ENCODE results near the gene SOX5. TPM values are rescaled to one million over a fixed set of nuclear protein-coding genes. Genes with fewer than 3 reads are reported as not detected.

The SOX5 gene
- total and polyA plus RNA-seq, 2 of the 8 experiments (the other 6 are each of a cell fraction or from before 2014, with no cell fraction given): 2.2 to 2.6 TPM

DNA sequence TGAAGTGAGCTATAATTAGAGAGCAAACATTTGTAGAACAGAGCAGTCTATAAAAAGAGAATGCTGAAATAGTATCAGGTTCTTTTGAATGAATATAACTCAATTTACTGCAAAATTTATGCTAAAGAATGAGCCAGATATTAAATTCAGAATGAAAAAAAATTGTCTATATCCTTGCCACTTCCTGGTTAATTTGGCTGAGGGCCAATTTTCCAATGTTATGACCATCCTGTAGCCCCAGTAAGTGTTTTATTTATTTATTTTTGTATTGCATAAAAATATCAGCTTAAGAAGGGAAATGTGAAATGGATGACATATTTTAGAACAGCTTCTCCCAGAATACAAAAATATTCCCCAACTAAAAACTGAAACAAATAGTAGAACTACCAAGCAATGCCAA, 263.4 kb downstream of the SOX5 start:
- no peak overlapping the region for H4K5ac ChIP-seq (ENCODE audit: insufficient read length, low read depth, low read length)
- no peak overlapping the region for H2BK12ac ChIP-seq (ENCODE audit: low read depth, low read length)
- H3K27ac ChIP-seq (ENCODE audit: low read depth, low read length): no peak overlapping the region
- no peaks in the 10 kb centered on the region for H3K9me3 ChIP-seq (ENCODE audit: insufficient read depth in 2 of 2, low read depth in 1 of 2, low read length in 1 of 2)
- no peak for FAIRE-seq
- H4K91ac ChIP-seq (replicated peaks; ENCODE audit: insufficient read length, low read length): no peak overlapping the region
- no peaks in the 10 kb centered on the region for H3K79me2 ChIP-seq (ENCODE audit: control insufficient read depth in 1 of 2, insufficient read depth in 2 of 2, low read length in 2 of 2)
- no peak overlapping the region for H3K14ac ChIP-seq (ENCODE audit: insufficient read length)
- no peak overlapping the region for H3K18ac ChIP-seq (ENCODE audit: extremely low read depth, low read length)
- no peak for DNase-seq (ENCODE audit: low read depth in 1 of 2, low spot score in 2 of 2)
- H2AFZ ChIP-seq (ENCODE audit: low read length): no peak overlapping the region
- no peak overlapping the region for H3K9ac ChIP-seq (replicated peaks in 1 of 4; ENCODE audit: extremely low read depth in 1 of 4, low read depth in 3 of 4, low read length in 3 of 4)
- no peaks in the 10 kb centered on the region for H3K79me1 ChIP-seq (ENCODE audit: low read depth, low read length)
- CTCF ChIA-PET (ENCODE audit: partially characterized antibody): interaction anchor here (0.6 kb wide), 1 partner anchor 134 kb away, joined by 3 read pairs; no protein-coding TSS in a partner anchor
- H3K23me2 ChIP-seq (ENCODE audit: low read depth, low read length): no peaks in the 10 kb centered on the region
- no peaks in the 10 kb centered on the region for H4K20me1 ChIP-seq (replicated peaks in 1 of 2; ENCODE audit: control insufficient read depth in 1 of 2, insufficient read depth in 2 of 2, low read length in 2 of 2)
- H2BK15ac ChIP-seq (ENCODE audit: low read length): no peak overlapping the region
- no peak overlapping the region for H2BK120ac ChIP-seq (replicated peaks; ENCODE audit: low read depth, low read length)
- H3K4ac ChIP-seq (replicated peaks; ENCODE audit: insufficient read length, low read depth, low read length): no peak overlapping the region
- no peaks in the 10 kb centered on the region for H3K36me3 ChIP-seq (ENCODE audit: control insufficient read depth in 2 of 4, insufficient read depth in 4 of 4, low read length in 3 of 4)
- H3K27me3 ChIP-seq (replicated peaks in 1 of 4; ENCODE audit: control insufficient read depth in 3 of 4, extremely low read depth in 1 of 4, insufficient read depth in 3 of 4, low read length in 3 of 4): no peaks in the 10 kb centered on the region
- H3K4me2 ChIP-seq (ENCODE audit: insufficient read depth in 1 of 2, low read depth in 2 of 2, low read length in 2 of 2): no peak overlapping the region
- H3K4me3 ChIP-seq (ENCODE audit: extremely low read depth in 1 of 4, insufficient read depth in 2 of 4, low read depth in 3 of 4, low read length in 4 of 4): no peak overlapping the region
- no peaks in the 10 kb centered on the region for H3K4me1 ChIP-seq (replicated peaks in 1 of 4; ENCODE audit: control insufficient read depth in 3 of 4, insufficient read depth in 4 of 4, low read length in 3 of 4)
- no peak overlapping the region for H2BK5ac ChIP-seq (ENCODE audit: low read depth, low read length)
- H2AK5ac ChIP-seq (ENCODE audit: low read depth, low read length): no peak overlapping the region
- POLR2A ChIA-PET (ENCODE audit: partially characterized antibody): no interaction called here
- no peak overlapping the region for H4K8ac ChIP-seq (ENCODE audit: extremely low read depth, insufficient read depth, low read length)
- no peak overlapping the region for H2BK20ac ChIP-seq (ENCODE audit: low read length)
- no peak overlapping the region for H3K23ac ChIP-seq (ENCODE audit: insufficient read length)
- no peak overlapping the region for H3K56ac ChIP-seq (replicated peaks; ENCODE audit: insufficient read length, low read depth, low read length)
- TF ChIP-seq NANOG (IDR thresholded peaks at IDR 0.05; ENCODE audit: insufficient read depth, low read depth, low read length, poor library complexity, severe bottlenecking) (no peak), KDM4A (IDR thresholded peaks at IDR 0.05; ENCODE audit: low read depth, low read length, severe bottlenecking) (no peak), SIN3A (conservative IDR thresholded peaks at IDR 0.05 in 1 of 2, IDR thresholded peaks at IDR 0.05 in 1 of 2; ENCODE audit: low read depth in 1 of 2, low read length in 2 of 2) (no peak), HDAC6 (IDR thresholded peaks at IDR 0.05; ENCODE audit: low read depth, low read length) (no peak), PHF8 (conservative IDR thresholded peaks at IDR 0.05; ENCODE audit: low read depth, low read length) (no peak), MAFK (IDR thresholded peaks at IDR 0.05; ENCODE audit: low read depth, low read length) (no peak), BACH1 (IDR thresholded peaks at IDR 0.05; ENCODE audit: low read length) (no peak), KDM5A (IDR thresholded peaks at IDR 0.05; ENCODE audit: low read length) (no peak), SIX5 (IDR thresholded peaks at IDR 0.05; ENCODE audit: low read depth, low read length) (no peak), GABPA (IDR thresholded peaks at IDR 0.05; ENCODE audit: borderline replicate concordance, insufficient read depth, low read length) (no peak), SP1 (IDR thresholded peaks at IDR 0.05; ENCODE audit: low read depth, low read length) (no peak)
- TF ChIP-seq, protein P1, sequence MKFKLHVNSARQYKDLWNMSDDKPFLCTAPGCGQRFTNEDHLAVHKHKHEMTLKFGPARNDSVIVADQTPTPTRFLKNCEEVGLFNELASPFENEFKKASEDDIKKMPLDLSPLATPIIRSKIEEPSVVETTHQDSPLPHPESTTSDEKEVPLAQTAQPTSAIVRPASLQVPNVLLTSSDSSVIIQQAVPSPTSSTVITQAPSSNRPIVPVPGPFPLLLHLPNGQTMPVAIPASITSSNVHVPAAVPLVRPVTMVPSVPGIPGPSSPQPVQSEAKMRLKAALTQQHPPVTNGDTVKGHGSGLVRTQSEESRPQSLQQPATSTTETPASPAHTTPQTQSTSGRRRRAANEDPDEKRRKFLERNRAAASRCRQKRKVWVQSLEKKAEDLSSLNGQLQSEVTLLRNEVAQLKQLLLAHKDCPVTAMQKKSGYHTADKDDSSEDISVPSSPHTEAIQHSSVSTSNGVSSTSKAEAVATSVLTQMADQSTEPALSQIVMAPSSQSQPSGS (IDR thresholded peaks at IDR 0.05; ENCODE audit: low read length): no peak
- TF ChIP-seq, protein P2, sequence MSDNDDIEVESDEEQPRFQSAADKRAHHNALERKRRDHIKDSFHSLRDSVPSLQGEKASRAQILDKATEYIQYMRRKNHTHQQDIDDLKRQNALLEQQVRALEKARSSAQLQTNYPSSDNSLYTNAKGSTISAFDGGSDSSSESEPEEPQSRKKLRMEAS (IDR thresholded peaks at IDR 0.05): no peak
